Memory B cell (primary cell): ENCODE data around the gene LRRC15.

ENCODE experiments used
- ATAC-seq: fragments of 150-1000 bp; cut with Tn5 transposase; 2 replicates; pipeline ENCODE4 v1.10.0; 2021; ENCODE audit warnings: low read depth, mild to moderate bottlenecking, moderate library complexity
- DNase-seq, 2 donors: peaks; one replicate each; pipeline ENCODE4 v3.0.0; 2022; ENCODE audit warnings: low spot score in 2 of 2
- H3K27ac Mint-ChIP-seq: one replicate; pipeline ENCODE4 v1.8.0; 2022; ENCODE audit warnings: mild to moderate bottlenecking, moderate library complexity, mixed read lengths
- H3K27me3 Mint-ChIP-seq: one replicate; pipeline ENCODE4 v1.8.0; 2022; ENCODE audit warnings: mixed read lengths
- H3K36me3 Mint-ChIP-seq: one replicate; pipeline ENCODE4 v1.8.0; 2022; ENCODE audit warnings: mild to moderate bottlenecking, mixed read lengths
- H3K4me1 Mint-ChIP-seq: one replicate; pipeline ENCODE4 v1.8.0; 2022; ENCODE audit warnings: mixed read lengths
- H3K4me3 Mint-ChIP-seq: one replicate; pipeline ENCODE4 v1.8.0; 2022; ENCODE audit warnings: mild to moderate bottlenecking, moderate library complexity, mixed read lengths
- H3K9me3 Mint-ChIP-seq: one replicate; pipeline ENCODE4 v1.8.0; 2022; ENCODE audit warnings: mixed read lengths

The LRRC15 gene

GRCh38 chr3:194318511-194319161 lies 50.9 kb downstream of the LRRC15 start:
- DNase-seq, result no peak
- H3K27me3 Mint-ChIP-seq, result peaks cover 10% of the 10 kb centered on the region
- H3K4me1 Mint-ChIP-seq, result peaks cover 7% of the 10 kb centered on the region
- H3K36me3 Mint-ChIP-seq, result peaks cover 4% of the 10 kb centered on the region
- H3K27ac Mint-ChIP-seq, result peak overlapping the region; percentile 3
- no peak for ATAC-seq
- peaks cover 5% of the 10 kb centered on the region for H3K9me3 Mint-ChIP-seq
- H3K4me3 Mint-ChIP-seq, result no peak overlapping the region

GRCh38 chr3:194316918-194317317 lies 52.6 kb downstream of the LRRC15 start:
- no peak overlapping the region for H3K27ac Mint-ChIP-seq
- peaks cover 10% of the 10 kb centered on the region for H3K27me3 Mint-ChIP-seq
- ATAC-seq (no peak), DNase-seq (no peak)
- peaks cover 4% of the 10 kb centered on the region for H3K36me3 Mint-ChIP-seq
- peaks cover 13% of the 10 kb centered on the region for H3K4me1 Mint-ChIP-seq
- peaks cover 5% of the 10 kb centered on the region for H3K9me3 Mint-ChIP-seq
- H3K4me3 Mint-ChIP-seq, result no peak overlapping the region

GRCh38 chr3:194315965-194316361 lies 53.6 kb downstream of the LRRC15 start:
- Mint-ChIP-seq H3K36me3 (peaks cover 4% of the 10 kb centered on the region), H3K4me3 (peak overlapping the region; percentile 15), H3K4me1 (peaks cover 14% of the 10 kb centered on the region), H3K9me3 (peaks cover 5% of the 10 kb centered on the region), H3K27me3 (peaks cover 12% of the 10 kb centered on the region), H3K27ac (no peak overlapping the region)
- DNase-seq (no peak), ATAC-seq (peak; percentile 41)

GRCh38 chr3:194315088-194315964 lies 54.2 kb downstream of the LRRC15 start:
- Mint-ChIP-seq H3K4me1 (peaks cover 16% of the 10 kb centered on the region), H3K9me3 (peaks cover 5% of the 10 kb centered on the region), H3K27ac (peak overlapping the region; percentile 26), H3K4me3 (peak overlapping the region; percentile 79), H3K36me3 (peaks cover 4% of the 10 kb centered on the region), H3K27me3 (peaks cover 14% of the 10 kb centered on the region)
- ATAC-seq (peak; percentile 80), DNase-seq (peak; percentile 91 to 97)

GRCh38 chr3:194314388-194315068 lies 55.0 kb downstream of the LRRC15 start:
- H3K4me3 Mint-ChIP-seq, result peak overlapping the region; percentile 79
- ATAC-seq (no peak), DNase-seq (no peak)
- peaks cover 19% of the 10 kb centered on the region for H3K4me1 Mint-ChIP-seq
- peaks cover 4% of the 10 kb centered on the region for H3K36me3 Mint-ChIP-seq
- H3K27me3 Mint-ChIP-seq, result peaks cover 14% of the 10 kb centered on the region
- peaks cover 5% of the 10 kb centered on the region for H3K9me3 Mint-ChIP-seq
- no peak overlapping the region for H3K27ac Mint-ChIP-seq

- Mint-ChIP-seq H3K4me3 (no peak overlapping the region), H3K27ac (no peak overlapping the region), H3K27me3 (peaks cover 14% of the 10 kb centered on the region), H3K36me3 (no peaks in the 10 kb centered on the region), H3K4me1 (peaks cover 24% of the 10 kb centered on the region), H3K9me3 (no peaks in the 10 kb centered on the region)
- ATAC-seq (no peak), DNase-seq (no peak)
Measured at GRCh38 chr3:194313560-194314387, 55.8 kb downstream of the LRRC15 start.

GRCh38 chr3:194312743-194313281 lies 56.7 kb downstream of the LRRC15 start:
- H3K27ac Mint-ChIP-seq, result no peak overlapping the region
- peaks cover 14% of the 10 kb centered on the region for H3K27me3 Mint-ChIP-seq
- ATAC-seq (no peak), DNase-seq (no peak)
- H3K9me3 Mint-ChIP-seq, result no peaks in the 10 kb centered on the region
- no peaks in the 10 kb centered on the region for H3K36me3 Mint-ChIP-seq
- H3K4me1 Mint-ChIP-seq, result peaks cover 26% of the 10 kb centered on the region
- H3K4me3 Mint-ChIP-seq, result no peak overlapping the region

GRCh38 chr3:194312186-194312742 lies 57.3 kb downstream of the LRRC15 start:
- H3K4me3 Mint-ChIP-seq, result no peak overlapping the region
- no peaks in the 10 kb centered on the region for H3K9me3 Mint-ChIP-seq
- DNase-seq (no peak), ATAC-seq (no peak)
- H3K4me1 Mint-ChIP-seq, result peaks cover 30% of the 10 kb centered on the region
- no peaks in the 10 kb centered on the region for H3K36me3 Mint-ChIP-seq
- H3K27ac Mint-ChIP-seq, result no peak overlapping the region
- peaks cover 11% of the 10 kb centered on the region for H3K27me3 Mint-ChIP-seq

GRCh38 chr3:194311000-194311399 lies 58.5 kb downstream of the LRRC15 start:
- Mint-ChIP-seq H3K27ac (no peak overlapping the region), H3K27me3 (peaks cover 8% of the 10 kb centered on the region), H3K4me1 (peaks cover 39% of the 10 kb centered on the region), H3K9me3 (no peaks in the 10 kb centered on the region), H3K4me3 (no peak overlapping the region), H3K36me3 (no peaks in the 10 kb centered on the region)
- ATAC-seq, result no peak
- no peak for DNase-seq

GRCh38 chr3:194310060-194310835 lies 59.3 kb downstream of the LRRC15 start:
- H3K4me3 Mint-ChIP-seq, result no peak overlapping the region
- ATAC-seq (no peak), DNase-seq (no peak)
- H3K27ac Mint-ChIP-seq, result no peak overlapping the region
- peaks cover 41% of the 10 kb centered on the region for H3K4me1 Mint-ChIP-seq
- H3K9me3 Mint-ChIP-seq, result no peaks in the 10 kb centered on the region
- H3K36me3 Mint-ChIP-seq, result no peaks in the 10 kb centered on the region
- H3K27me3 Mint-ChIP-seq, result peaks cover 8% of the 10 kb centered on the region

- H3K9me3 Mint-ChIP-seq, result peaks cover 2% of the 10 kb centered on the region
- DNase-seq (no peak), ATAC-seq (no peak)
- H3K27ac Mint-ChIP-seq, result no peak overlapping the region
- H3K36me3 Mint-ChIP-seq, result peaks cover 2% of the 10 kb centered on the region
- H3K4me1 Mint-ChIP-seq, result peaks cover 41% of the 10 kb centered on the region
- no peak overlapping the region for H3K4me3 Mint-ChIP-seq
- H3K27me3 Mint-ChIP-seq, result peaks cover 6% of the 10 kb centered on the region
Measured at GRCh38 chr3:194308601-194309449, 60.7 kb downstream of the LRRC15 start.

- Mint-ChIP-seq H3K4me3 (peak overlapping the region; percentile 9), H3K36me3 (peaks cover 2% of the 10 kb centered on the region), H3K27ac (peak overlapping the region; percentile 94), H3K27me3 (peaks cover 6% of the 10 kb centered on the region), H3K4me1 (peaks cover 41% of the 10 kb centered on the region), H3K9me3 (peaks cover 2% of the 10 kb centered on the region)
- ATAC-seq (no peak), DNase-seq (no peak)
Measured at GRCh38 chr3:194307849-194308248, 61.7 kb downstream of the LRRC15 start.
